ENCODE data around the gene LETM1. TPM values are rescaled to one million over a fixed set of nuclear protein-coding genes. Genes with fewer than 3 reads are reported as not detected.
A peak's percentile ranks its signal among the peaks of the same experiment; 100 is the strongest.

The LETM1 gene
- total and polyA plus RNA-seq, 12 donors, result 20.7 to 117 (median 37.9) TPM

DNA sequence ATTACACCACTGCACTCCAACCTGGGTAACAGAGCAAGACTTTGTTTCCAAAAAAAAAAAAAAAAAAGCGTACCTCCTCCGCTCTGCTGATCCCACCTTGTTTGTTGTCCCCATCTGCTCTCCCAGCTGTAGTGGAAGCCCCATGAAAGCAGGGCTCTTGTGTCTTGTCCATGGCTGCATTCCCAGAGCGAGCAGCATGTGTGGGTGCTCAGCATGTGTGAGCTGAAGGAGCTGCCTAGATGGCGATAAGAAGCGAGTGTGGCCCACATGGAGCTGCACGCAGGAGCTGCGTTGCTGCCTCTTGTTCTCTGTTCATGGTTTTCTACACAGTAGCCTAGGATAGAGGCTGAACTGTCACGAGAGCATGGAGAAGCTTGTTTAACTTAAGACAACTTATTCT, 27.6 kb upstream of the LETM1 start:
- Histone ChIP-seq H3K36me3 (replicated peaks in 1 of 2) (no peaks in the 10 kb centered on the region), H3K27ac (no peak overlapping the region), H3K9me3 (replicated peaks in 1 of 3) (no peaks in the 10 kb centered on the region), H3K4me1 (replicated peaks in 1 of 2) (peaks cover 0 to 6% of the 10 kb centered on the region in 2 donors), H3K27me3 (no peaks in the 10 kb centered on the region), H3K4me3 (no peak overlapping the region)
- intact Hi-C loops (cut with DNase I), result no loop called here
- 95 to 98% (median 96%) methylated on average over 7 to 8 of the region's 8 CpGs for WGBS, 4 donors
- DNase-seq, result no peak
- TF ChIP-seq CTCF (IDR thresholded peaks at IDR 0.05) (no peak), POLR2A (IDR thresholded peaks at IDR 0.05) (no peak)

DNA sequence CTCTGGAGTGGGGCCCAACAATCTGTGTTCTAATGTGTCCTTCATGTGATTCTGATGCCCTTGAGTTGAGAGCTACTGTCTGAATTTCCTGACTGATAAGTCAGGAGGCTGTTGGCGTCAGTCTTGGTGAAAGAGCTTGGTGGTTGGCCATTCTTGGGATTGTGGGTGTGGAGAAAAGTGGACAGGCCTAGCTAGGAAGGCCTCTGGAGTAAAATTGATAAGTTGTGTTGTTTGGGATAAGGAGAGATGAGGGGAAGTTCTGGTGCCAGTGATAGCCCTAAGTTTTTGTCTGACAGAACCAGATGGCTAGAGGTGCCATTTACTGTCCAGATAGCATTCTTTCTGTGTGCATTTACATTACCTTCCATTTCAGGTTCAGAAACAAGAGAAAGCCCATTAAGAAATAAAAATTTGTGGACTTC, 26.9 kb upstream of the LETM1 start:
- Histone ChIP-seq H3K9me3 (replicated peaks in 1 of 3) (no peaks in the 10 kb centered on the region), H3K27ac (no peak overlapping the region), H3K36me3 (replicated peaks in 1 of 2) (no peaks in the 10 kb centered on the region), H3K27me3 (no peaks in the 10 kb centered on the region), H3K4me1 (replicated peaks in 1 of 2) (peaks cover 0 to 6% of the 10 kb centered on the region in 2 donors), H3K4me3 (no peak overlapping the region)
- 43 to 64% (median 49%) methylated on average over 1 of the region's 1 CpG for WGBS, 4 donors
- intact Hi-C loops (cut with DNase I), result no loop called here
- peak in 5 of 7 donors; percentile 33 to 73 (median 65) for DNase-seq
- TF ChIP-seq POLR2A (IDR thresholded peaks at IDR 0.05), result no peak
- TF ChIP-seq CTCF (IDR thresholded peaks at IDR 0.05), result no peak

DNA sequence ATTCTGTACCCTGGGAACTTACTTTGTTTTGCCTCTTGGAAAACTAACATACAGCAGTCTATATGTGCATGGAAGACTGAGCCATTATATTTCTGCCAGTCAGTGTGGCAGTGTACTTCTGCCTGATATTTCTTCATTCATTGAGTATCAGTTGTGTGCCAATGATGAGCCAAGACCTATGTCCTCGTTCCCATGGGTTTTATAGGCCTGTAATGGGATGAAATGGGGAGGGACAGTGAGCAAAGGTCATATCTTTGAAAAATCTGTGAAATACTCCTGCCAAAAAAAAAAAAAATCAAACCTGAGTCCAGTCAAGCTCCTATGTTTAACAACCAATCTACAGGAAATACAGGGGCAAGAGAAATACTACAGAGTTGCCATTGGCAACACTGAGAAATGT, 24.4 kb upstream of the LETM1 start:
- no peak for DNase-seq
- Histone ChIP-seq H3K27ac (no peak overlapping the region), H3K9me3 (replicated peaks in 1 of 3) (no peaks in the 10 kb centered on the region), H3K36me3 (replicated peaks in 1 of 2) (no peaks in the 10 kb centered on the region), H3K4me3 (no peak overlapping the region), H3K4me1 (replicated peaks in 1 of 2) (peaks cover 0 to 6% of the 10 kb centered on the region in 2 donors), H3K27me3 (no peaks in the 10 kb centered on the region)
- 36 to 50% (median 50%) methylated on average over 1 of the region's 1 CpG for WGBS, 4 donors
- TF ChIP-seq POLR2A (IDR thresholded peaks at IDR 0.05) (no peak), CTCF (IDR thresholded peaks at IDR 0.05) (no peak)
- intact Hi-C loops (cut with DNase I), result no loop called here

- WGBS, 4 donors, result 88 to 100% (median 94%) methylated on average over 3 to 4 of the region's 4 CpGs
- Histone ChIP-seq H3K27ac (no peak overlapping the region), H3K4me3 (no peak overlapping the region), H3K9me3 (replicated peaks in 1 of 3) (no peaks in the 10 kb centered on the region), H3K36me3 (replicated peaks in 1 of 2) (no peaks in the 10 kb centered on the region), H3K4me1 (replicated peaks in 1 of 2) (peaks cover 0 to 6% of the 10 kb centered on the region in 2 donors), H3K27me3 (no peaks in the 10 kb centered on the region)
- TF ChIP-seq CTCF (IDR thresholded peaks at IDR 0.05) (no peak), POLR2A (IDR thresholded peaks at IDR 0.05) (no peak)
- DNase-seq, result no peak
- intact Hi-C loops (cut with DNase I), result no loop called here
Observed at GRCh38 chr4:1879485-1879884, 23.5 kb upstream of the LETM1 start.

Data from adrenal gland (tissue), 12 donors.